SK-N-SH treated with all-trans-retinoic acid at 6 μM for 48 hours (cell line): ENCODE data around the gene GNAQ.

ENCODE experiments used
- ATAC-seq: fragments of 200-7000 bp; cut with Tn5 transposase; 3 replicates; pipeline ENCODE4 v1.9.1; 2020; ENCODE audit warnings: mild to moderate bottlenecking, moderate library complexity
- ARNTL ChIP-seq: fragments of 450-650 bp; formaldehyde crosslinking; IDR thresholded peaks from 2 replicates; pipeline ENCODE4 v1.5.0; 2020; ENCODE audit warnings: low read depth, mild to moderate bottlenecking, moderate library complexity, borderline replicate concordance
- CREB5 ChIP-seq: fragments of 250-450 bp; sonication (Bioruptor Pico); IDR thresholded peaks from 2 replicates; pipeline ENCODE4 v1.5.1; 2020; ENCODE audit warnings: low read depth, mild to moderate bottlenecking, moderate library complexity
- CSRNP3 ChIP-seq: fragments of 250-450 bp; sonication (Bioruptor Pico); IDR thresholded peaks from 2 replicates; pipeline ENCODE4 v1.5.1; 2021; ENCODE audit warnings: mild to moderate bottlenecking, moderate library complexity
- GLIS3 ChIP-seq: fragments of 250-450 bp; sonication (Bioruptor Pico); IDR thresholded peaks from 2 replicates; pipeline ENCODE4 v1.5.0; 2020; ENCODE audit warnings: mild to moderate bottlenecking, moderate library complexity
- ISL1 ChIP-seq: fragments of 250-450 bp; sonication (Bioruptor Pico); IDR thresholded peaks from 2 replicates; pipeline ENCODE4 v2.1.2; 2022; ENCODE audit warnings: mild to moderate bottlenecking, moderate library complexity
- OSR1 ChIP-seq: fragments of 250-450 bp; sonication (Bioruptor Pico); IDR thresholded peaks from 2 replicates; pipeline ENCODE4 v1.8.0; 2022; ENCODE audit warnings: moderate library complexity, mild to moderate bottlenecking, inconsistent platforms
- PATZ1 ChIP-seq: fragments of 250-450 bp; sonication (Bioruptor Pico); IDR thresholded peaks from 2 replicates; pipeline ENCODE4 v1.8.0; 2020; ENCODE audit warnings: mild to moderate bottlenecking, moderate library complexity, borderline replicate concordance
- PPARA ChIP-seq: fragments of 250-450 bp; sonication (Bioruptor Pico); IDR thresholded peaks from 2 replicates; pipeline ENCODE4 v1.5.0; 2020; ENCODE audit warnings: mild to moderate bottlenecking, borderline replicate concordance
- RARB ChIP-seq: fragments of 250-450 bp; sonication (Bioruptor Pico); IDR thresholded peaks from 2 replicates; pipeline ENCODE4 v1.8.0; 2021; ENCODE audit warnings: mild to moderate bottlenecking, moderate library complexity
- SNAI2 ChIP-seq: fragments of 250-450 bp; sonication (Bioruptor Pico); IDR thresholded peaks from 2 replicates; pipeline ENCODE4 v1.5.0; 2020; ENCODE audit warnings: mild to moderate bottlenecking, moderate library complexity
- TCF4 ChIP-seq: fragments of 250-450 bp; sonication (Bioruptor Pico); IDR thresholded peaks from 2 replicates; pipeline ENCODE4 v1.8.0; 2021; ENCODE audit warnings: mild to moderate bottlenecking, moderate library complexity, borderline replicate concordance
- TOX ChIP-seq: fragments of 250-450 bp; sonication (Bioruptor Pico); IDR thresholded peaks from 2 replicates; pipeline ENCODE4 v1.8.0; 2021; ENCODE audit warnings: mild to moderate bottlenecking, moderate library complexity, borderline replicate concordance
- TSHZ2 ChIP-seq: fragments of 250-450 bp; sonication (Bioruptor Pico); IDR thresholded peaks from 2 replicates; pipeline ENCODE4 v1.5.0; 2020; ENCODE audit warnings: mild to moderate bottlenecking, moderate library complexity
- ZC3H10 ChIP-seq: fragments of 250-450 bp; sonication (Bioruptor Pico); IDR thresholded peaks from 2 replicates; pipeline ENCODE4 v1.5.1; 2021; ENCODE audit warnings: mild to moderate bottlenecking, moderate library complexity
- ZFP3 ChIP-seq: fragments of 250-450 bp; sonication (Bioruptor Pico); IDR thresholded peaks from 2 replicates; pipeline ENCODE4 v1.5.0; 2020; ENCODE audit warnings: mild to moderate bottlenecking, moderate library complexity
- ZFP30 ChIP-seq: fragments of 450-650 bp; formaldehyde crosslinking; IDR thresholded peaks from 2 replicates; pipeline ENCODE4 v1.5.0; 2022; ENCODE audit warnings: mild to moderate bottlenecking, moderate library complexity
- ZNF565 ChIP-seq: fragments of 450-650 bp; formaldehyde crosslinking; conservative IDR thresholded peaks from 2 replicates; pipeline ENCODE4 v1.5.0; 2020; ENCODE audit warnings: low read depth, mild to moderate bottlenecking, moderate library complexity
- ZNF70 ChIP-seq: fragments of 450-650 bp; formaldehyde crosslinking; IDR thresholded peaks from 2 replicates; pipeline ENCODE4 v1.5.0; 2020; ENCODE audit warnings: mild to moderate bottlenecking, moderate library complexity
- ZNF8 ChIP-seq: fragments of 450-650 bp; formaldehyde crosslinking; IDR thresholded peaks from 2 replicates; pipeline ENCODE4 v1.5.0; 2020; ENCODE audit warnings: mild to moderate bottlenecking, moderate library complexity
- TF ChIP-seq, protein P1 (sequence below): fragments of 250-450 bp; sonication (Bioruptor Pico); IDR thresholded peaks from 2 replicates; pipeline ENCODE4 v1.8.0; 2021; ENCODE audit warnings: low read depth, mild to moderate bottlenecking, moderate library complexity, borderline replicate concordance

GNAQ gene

DNA sequence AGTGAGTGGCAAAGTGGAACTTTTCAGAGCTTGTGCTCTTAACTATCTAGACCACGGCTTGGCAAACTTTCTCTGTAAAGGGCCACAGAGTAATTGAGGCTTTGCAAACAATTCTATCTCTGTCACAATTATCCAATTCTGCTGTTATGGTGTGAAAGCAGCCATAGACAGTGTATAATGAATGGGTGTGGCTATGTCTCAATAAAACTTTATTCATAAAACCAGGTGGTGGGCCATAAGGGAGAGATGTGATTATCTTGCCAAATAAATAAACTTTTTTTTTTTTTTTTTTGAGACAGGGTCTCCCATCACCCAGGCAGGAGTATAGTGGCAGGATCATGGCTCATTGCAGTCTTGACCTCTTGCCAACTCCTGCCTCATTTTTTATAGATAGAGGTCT lies 304.8 kb downstream of the GNAQ start (continued):
- TF ChIP-seq SNAI2 (CRISPR knock-in tag) (no peak), ZNF70 (CRISPR knock-in tag) (no peak), RARB (CRISPR knock-in tag) (no peak), GLIS3 (CRISPR knock-in tag) (no peak), ZNF565 (CRISPR knock-in tag) (no peak), ZNF8 (no peak)

- TF ChIP-seq ZNF8 (no peak), ISL1 (0 out of 2 replicates have a peak, but pooled peaks have one; percentile 29)
- peak; percentile 44; the same call in 2 of the 3 replicates for ATAC-seq
Observed at GRCh38 chr9:77726289-77726688, 305.3 kb downstream of the GNAQ start.

DNA sequence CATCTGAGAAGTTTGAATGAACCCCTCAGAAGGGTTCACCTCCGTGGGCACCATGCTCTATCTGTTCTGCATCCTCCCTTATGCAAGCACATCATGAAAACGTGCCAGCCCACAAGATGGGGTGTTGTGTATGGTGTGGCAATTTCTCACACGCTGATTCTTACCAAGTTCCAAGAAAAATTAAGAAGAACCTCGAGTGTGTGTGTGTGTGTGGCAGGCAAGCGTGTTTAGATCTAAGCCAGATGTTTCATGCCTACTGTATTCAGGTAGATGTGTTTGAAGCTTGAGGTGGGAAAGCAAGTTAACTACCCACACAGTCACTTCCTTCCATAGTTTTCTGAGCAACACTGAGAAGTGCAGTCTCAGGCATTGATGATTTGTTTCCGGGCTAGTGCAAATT lies 305.8 kb downstream of the GNAQ start:
- no peak for ATAC-seq
- TF ChIP-seq, protein P1, sequence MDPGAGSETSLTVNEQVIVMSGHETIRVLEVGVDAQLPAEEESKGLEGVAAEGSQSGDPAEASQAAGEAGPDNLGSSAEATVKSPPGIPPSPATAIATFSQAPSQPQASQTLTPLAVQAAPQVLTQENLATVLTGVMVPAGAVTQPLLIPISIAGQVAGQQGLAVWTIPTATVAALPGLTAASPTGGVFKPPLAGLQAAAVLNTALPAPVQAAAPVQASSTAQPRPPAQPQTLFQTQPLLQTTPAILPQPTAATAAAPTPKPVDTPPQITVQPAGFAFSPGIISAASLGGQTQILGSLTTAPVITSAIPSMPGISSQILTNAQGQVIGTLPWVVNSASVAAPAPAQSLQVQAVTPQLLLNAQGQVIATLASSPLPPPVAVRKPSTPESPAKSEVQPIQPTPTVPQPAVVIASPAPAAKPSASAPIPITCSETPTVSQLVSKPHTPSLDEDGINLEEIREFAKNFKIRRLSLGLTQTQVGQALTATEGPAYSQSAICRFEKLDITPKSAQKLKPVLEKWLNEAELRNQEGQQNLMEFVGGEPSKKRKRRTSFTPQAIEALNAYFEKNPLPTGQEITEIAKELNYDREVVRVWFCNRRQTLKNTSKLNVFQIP (CRISPR knock-in tag), result no peak
- TF ChIP-seq ZC3H10 (CRISPR knock-in tag), result no peak
- no peak for TF ChIP-seq PATZ1
- TF ChIP-seq RARB (CRISPR knock-in tag), result no peak
- TF ChIP-seq CSRNP3, result no peak
- TF ChIP-seq PPARA (CRISPR knock-in tag), result no peak
- TF ChIP-seq TCF4 (CRISPR knock-in tag), result no peak
- TF ChIP-seq ARNTL (CRISPR knock-in tag), result no peak
- no peak for TF ChIP-seq ZNF565 (CRISPR knock-in tag)
- no peak for TF ChIP-seq OSR1 (CRISPR knock-in tag)
- no peak for TF ChIP-seq CREB5 (CRISPR knock-in tag)
- no peak for TF ChIP-seq ZFP30 (CRISPR knock-in tag)
- TF ChIP-seq GLIS3 (CRISPR knock-in tag), result no peak
- TF ChIP-seq ZFP3 (CRISPR knock-in tag), result no peak
- no peak for TF ChIP-seq TOX (CRISPR knock-in tag)
- no peak for TF ChIP-seq SNAI2 (CRISPR knock-in tag)
- TF ChIP-seq TSHZ2 (CRISPR knock-in tag), result no peak
- TF ChIP-seq ZNF70 (CRISPR knock-in tag), result no peak
